ENCODE measurements around the gene TPSD1.

Gene TPSD1

DNA sequence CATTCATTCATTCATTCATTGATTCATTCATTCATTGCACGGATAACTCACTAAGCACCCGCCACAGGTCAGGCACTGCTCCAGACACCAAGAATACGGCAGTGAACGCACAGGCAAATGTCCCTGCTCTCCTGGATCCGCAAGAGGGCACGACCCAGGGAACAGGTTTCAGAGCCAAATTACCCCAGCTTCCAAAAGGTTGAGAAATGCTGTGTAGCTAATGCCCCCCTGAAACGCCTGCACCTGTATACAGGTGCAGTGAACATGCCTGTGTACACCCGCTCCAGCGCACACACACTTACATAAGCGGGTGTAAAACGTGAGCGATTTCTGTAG lies 44.0 kb downstream of the TPSD1 start:
- no peak for DNase-seq (ENCODE audit: low spot score)

DNA sequence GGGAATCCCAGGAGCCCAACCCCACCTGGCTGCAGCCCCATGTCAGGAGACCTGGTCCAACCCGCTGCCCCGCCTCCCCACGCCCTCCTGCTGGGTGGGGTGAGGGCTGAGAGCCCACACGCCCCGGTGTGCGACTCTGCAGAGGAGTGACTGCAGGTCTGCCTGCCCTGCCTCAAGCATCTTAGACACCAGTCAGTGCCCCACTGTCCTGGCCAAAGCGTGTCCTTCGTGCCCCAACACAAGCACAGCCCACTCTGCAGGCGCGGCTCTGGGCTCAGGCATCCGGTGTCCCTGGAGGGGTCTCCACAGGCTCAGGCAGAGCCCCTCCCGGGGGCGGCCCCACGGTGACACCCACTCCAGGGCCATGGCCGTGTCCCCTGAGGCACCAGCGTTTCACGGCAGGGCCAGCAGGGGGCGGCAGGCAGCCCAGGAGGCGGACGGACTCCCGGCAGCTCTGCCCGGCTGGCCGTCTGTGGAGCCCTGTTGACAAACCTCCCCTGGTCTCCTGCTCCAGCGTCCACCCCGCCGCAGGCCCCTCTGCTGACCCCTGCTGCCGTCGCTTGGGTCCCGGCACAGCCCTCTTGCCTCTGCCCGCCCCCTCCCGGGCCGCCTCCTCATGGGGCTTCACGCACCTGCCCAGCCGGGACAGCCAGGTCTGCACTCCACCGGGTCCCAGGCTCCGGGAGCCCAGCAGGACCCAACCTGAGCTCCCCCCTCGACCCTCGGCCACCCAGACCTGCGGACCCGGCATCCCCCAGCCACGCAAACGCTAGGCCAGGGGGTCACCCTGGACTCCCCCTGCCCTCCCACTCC lies 45.0 kb downstream of the TPSD1 start:
- peak; percentile 21 for DNase-seq (ENCODE audit: low spot score)

DNA sequence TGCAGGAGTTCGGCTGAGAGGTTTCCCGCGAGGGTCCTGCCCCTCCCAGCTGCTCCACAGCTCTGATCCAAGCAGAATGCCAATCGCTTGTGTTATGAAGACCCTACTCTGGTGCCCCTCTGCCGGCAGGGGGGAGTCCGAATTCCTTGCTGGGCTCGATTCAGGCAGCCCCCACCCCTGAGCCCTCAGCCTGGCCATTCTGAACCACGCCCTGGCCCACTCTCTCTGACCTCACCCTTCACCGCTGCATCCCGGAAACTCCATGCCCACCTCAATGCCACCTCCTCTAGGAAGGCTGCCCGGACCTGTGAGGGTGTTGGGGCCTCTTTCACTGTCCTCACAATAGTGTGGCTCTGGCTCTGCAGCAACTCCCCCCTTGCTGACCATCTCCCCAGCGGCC lies 45.7 kb downstream of the TPSD1 start:
- DNase-seq (ENCODE audit: low spot score) = no peak

DNA sequence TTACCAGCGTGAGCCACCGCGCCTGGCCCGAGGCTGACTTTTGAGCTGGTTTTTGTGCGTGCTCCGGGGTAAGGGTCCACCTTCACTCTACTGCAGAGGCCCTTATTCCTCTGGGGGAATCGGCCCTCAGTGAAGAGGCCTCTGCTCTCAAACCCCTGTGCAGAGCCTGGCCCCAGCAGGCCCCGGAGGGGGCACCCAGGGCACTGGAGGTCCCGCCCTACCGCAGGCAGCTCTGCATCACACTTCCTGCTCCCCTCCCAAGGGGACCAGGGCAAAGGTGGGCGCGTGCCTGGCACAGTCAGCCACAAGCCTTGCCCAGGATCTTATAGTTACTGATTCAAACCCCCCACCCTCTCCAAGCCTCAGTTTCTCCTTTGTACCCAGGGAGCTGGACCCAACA lies 50.0 kb downstream of the TPSD1 start:
- DNase-seq (ENCODE audit: low spot score) = no peak

DNA sequence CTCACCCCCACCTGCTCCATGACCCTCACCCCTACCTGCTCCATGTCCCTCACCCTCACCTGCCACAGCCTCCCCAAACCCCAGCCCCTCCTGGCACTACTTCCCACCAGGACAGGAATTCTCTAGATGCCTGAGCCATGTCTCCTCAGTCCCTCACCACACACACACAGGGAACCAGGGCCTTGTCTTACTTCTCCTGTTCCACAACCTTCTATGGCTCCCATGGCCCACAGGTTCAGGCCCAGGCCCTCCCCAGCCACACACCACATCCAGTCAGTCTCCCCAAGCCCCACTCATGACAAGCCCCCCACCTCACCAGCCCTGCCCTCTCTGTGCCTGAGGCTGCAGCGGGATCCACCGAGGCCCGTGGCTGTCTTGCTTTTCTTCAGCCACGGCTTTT lies 50.5 kb downstream of the TPSD1 start:
- no peak for DNase-seq (ENCODE audit: low spot score)

DNA sequence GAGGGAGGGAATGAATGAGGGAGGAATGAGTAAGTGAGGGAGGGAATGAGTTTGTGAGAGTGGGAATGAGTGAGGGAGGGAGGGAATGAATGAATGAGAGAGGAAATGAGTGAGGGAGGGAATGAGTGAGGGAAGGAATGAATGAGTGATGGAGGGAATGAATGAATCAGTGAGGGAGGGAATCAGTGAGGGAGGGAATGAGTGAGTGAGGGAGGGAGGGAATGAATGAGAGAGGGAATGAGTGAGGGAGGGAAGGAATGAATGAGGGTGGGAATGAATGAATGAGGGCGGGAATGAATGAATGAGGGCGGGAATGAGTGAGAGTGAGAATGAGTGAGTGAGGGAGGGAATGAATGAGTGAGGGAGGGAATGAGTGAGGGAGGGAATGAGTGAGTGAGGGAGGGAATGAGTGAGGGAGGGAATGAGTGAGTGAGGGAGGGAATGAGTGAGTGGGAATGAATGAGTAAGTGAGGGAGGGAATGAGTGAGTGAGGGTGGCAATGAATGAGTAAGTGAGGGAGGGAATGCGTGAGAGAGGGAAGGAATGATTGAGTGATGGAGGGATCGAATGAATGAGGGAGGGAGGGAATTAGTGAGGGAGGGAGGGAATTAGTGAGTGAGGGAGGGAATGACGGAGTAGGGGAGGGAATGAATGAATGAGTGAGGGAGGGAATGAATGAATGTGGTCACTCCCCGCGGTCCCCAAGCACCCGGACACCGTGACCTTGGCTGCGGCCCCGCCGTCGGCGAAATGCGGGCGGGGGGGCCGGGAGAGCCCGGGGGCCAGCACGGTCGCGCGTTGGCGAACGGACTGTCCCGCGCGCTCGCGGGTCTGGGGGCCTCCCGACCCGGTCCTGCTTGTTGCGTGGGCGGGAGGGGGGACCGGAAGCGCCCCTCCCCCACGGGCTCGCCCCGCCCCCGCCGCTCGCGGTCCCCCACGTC lies 52.4 kb downstream of the TPSD1 start:
- DNase-seq (ENCODE audit: low spot score) = peak; percentile 82

All from RKO (cell line).